Measurements from ENCODE around the gene CDKL2.
"Not testable (repeated sequence)": the region's sequence is repeated elsewhere in the genome, so short reads cannot be mapped to it uniquely, and the experiment has no call there.

CDKL2 gene

GRCh38 chr4:75547647-75548387, 82.5 kb downstream of the CDKL2 start:
- peak; percentile 9 for DNase-seq

- no peak for DNase-seq
Measured at GRCh38 chr4:75545526-75545925, 84.8 kb downstream of the CDKL2 start.

- no peak for DNase-seq
Measured at GRCh38 chr4:75544870-75545269, 85.5 kb downstream of the CDKL2 start.

- DNase-seq = not testable (repeated sequence)
Measured at GRCh38 chr4:75544220-75544619, 86.1 kb downstream of the CDKL2 start.

- no peak for DNase-seq
Measured at GRCh38 chr4:75542824-75543223, 87.5 kb downstream of the CDKL2 start.

- not testable (repeated sequence) for DNase-seq
Measured at GRCh38 chr4:75537308-75537707, 93.0 kb downstream of the CDKL2 start.

GRCh38 chr4:75533926-75534325, 96.4 kb downstream of the CDKL2 start:
- not testable (repeated sequence) for DNase-seq

- not testable (repeated sequence) for DNase-seq
Measured at GRCh38 chr4:75533339-75533887, 96.9 kb downstream of the CDKL2 start.

GRCh38 chr4:75531536-75532143, 98.7 kb downstream of the CDKL2 start:
- DNase-seq = not testable (repeated sequence)

- no peak for DNase-seq
Measured at GRCh38 chr4:75530556-75531322, 99.6 kb downstream of the CDKL2 start.

All from NCI-H510A (cell line).